Right renal pelvis (tissue), 4 donors: ENCODE results near the gene NPHS1. TPM values are rescaled to one million over a fixed set of nuclear protein-coding genes. Genes with fewer than 3 reads are reported as not detected.

Experiments used
- DNase-seq, 4 donors: peaks; one replicate each; pipeline ENCODE4 v3.0.0-alpha.2; 2013; ENCODE audit warnings: low read depth in 4 of 4, low spot score in 3 of 4, missing footprints in 1 of 4
- polyA plus RNA-seq, 4 donors: library from polyadenylated mRNA; unstranded; fragments of 120-200 nt; gene quantifications; one replicate each; pipeline ENCODE4 v1.2.1, GENCODE V29; 2013; ENCODE audit not compliant: insufficient read length in 4 of 4

NPHS1 gene
- polyA plus RNA-seq, 4 donors, result 133 to 187 (median 153) TPM

DNA sequence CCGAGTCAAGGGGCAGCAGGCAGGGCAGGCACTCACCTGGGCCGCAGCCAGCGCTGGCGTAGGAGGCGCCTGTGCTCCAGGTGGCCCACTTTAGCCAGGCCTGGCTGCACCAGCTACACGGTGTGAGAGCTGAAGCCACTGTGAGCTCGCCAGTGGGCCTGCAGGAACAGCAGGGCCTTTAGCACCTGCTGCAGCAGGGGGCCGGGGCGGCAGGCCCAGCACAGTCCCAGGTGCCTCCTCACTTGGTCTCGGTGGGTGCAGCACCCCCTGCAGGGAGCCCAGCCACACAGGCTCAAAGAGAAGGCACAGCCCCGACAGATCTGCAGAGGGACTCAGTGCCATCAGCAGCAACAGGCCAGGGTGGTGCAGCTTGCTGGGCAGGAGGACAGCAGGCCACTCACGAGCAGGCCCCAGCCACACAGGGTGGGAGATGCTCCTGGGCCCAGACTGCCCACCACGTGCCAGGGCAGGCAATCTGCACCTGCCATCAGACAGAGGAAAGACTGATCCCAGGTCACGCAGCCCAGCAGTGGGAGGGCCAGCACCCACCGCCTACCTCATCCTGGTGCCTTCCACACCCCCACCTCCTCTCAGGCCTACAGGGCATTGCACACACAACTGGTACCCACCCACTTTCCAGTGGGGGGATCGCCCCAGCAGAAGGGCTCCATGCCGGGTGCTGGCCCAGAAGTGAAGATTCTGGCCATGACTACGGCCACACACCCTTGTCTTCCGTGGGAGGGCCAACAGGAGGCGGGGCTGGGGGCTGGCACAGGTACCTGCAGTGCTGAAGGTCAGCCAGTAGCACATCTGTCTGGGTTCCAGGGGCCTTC lies 61.1 kb downstream of the NPHS1 start:
- DNase-seq, result no peak

DNA sequence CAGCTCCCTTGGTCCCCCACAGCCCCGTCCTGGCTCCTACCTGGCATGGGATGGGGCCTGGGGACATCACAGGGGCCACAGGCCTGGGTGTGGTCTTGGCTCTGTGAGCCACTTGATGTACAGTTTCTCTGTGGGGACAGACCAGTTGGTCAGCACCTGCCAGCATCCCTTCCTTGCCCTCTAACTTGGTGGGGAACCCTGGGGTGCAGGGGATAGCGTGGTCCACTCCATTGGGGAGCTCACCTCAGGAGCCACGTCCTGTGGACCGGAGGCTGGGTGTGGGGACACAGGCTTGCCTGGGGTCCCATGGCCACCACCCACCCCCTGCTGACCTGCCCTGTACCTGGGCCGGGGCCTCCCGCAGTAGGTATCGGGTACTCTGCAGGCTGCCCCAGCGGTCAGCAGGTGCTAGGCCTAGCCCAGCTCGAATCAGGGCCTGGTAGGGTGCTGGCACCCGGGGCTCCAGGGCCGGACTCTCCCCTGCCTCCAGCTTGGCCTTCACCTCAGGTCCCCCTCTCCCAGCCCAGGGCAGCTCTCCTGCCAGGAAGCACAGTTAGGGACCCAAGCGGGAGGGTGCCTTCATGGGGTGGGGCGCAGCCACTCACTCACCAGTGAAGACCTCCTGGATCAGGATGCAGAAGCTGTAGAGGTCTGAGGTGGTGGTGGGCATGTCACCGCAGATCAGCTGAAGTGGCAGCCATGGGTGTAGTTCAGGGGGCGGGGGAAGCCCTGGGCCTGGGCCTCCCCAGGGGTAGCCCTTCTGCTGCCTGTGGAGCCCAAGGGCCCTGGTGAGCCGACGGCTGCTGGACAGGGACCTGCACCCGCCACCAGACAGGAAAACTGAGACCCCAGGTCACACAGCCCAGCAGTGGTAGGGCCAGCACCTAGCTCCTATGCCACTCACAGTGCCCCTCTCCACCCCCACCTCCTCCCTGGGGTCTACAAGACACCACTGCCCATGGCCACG lies 62.0 kb downstream of the NPHS1 start:
- DNase-seq, result no peak

DNA sequence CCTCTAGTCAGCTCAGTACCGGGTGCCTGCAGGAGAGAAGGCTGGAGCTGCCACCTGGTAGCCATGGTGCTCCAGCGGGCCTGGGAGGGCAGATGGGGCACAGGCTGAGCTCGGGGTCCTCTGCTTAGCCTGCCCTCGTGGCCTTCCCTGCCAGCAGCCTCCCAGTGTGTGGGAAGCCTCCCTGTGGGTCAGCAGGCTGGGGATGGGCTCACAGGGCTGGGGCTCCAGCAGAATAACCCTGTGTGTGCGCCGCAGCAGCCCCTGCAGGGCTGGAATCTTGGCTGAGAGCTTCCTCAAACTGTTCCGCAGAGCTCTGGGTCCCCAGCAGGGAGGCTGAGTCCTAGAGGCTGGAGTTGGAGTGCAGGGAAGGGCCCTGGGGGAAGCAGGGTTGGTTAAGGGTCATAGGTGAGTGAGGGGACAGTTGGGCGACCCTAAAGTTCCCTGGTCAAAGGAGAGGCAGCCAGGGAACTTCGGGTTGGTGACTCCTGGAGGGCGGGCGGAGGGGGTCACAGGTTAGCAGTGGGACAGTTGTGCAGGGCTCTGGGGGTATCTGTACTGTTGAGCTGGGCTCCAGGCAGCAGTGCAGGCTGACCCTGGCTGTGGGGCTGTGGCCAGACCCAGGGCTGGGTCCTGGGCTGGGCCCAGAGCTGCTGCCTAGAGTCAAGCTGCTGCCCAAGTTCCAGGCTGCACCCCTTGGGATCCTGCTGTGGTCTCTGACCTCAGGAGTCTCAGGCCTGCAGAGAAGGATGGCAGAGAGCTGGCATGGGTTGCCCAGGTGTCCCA lies 62.9 kb downstream of the NPHS1 start:
- DNase-seq, result no peak

DNA sequence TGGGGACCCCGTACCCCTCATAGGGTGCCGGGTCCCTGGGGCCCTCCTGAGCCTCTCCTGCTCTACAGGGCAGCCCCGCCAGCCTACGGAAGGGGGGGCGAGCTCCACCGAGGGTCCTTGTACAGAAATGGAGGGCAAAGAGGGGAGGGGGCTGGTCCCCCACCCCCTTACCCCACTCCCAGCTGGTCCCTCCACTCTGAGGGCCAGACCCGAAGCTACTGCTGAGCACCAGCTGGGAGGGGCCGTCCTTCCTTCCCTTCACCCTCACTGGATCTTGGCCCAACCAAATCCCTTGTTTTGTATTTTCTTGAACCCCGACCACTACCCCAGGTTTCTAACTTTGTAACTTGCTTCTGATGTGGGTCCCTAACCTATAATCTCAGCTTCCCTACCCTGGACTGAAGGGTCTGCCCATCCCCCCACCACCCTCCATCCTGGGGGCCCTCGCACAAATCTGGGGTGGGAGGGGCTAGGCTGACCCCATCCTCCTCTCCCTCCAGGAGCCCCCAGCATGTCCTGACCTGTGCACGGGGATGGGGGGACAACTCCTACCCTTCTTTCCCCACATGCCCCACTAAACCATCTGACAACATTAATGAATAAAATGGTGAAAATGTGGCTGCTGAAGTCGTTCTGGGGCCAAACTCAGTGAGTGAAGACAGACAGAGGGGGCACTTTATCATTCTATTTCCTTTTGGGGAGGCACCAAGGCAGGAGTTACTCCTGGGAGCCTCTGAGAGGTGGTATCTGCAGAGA lies 63.9 kb downstream of the NPHS1 start:
- no peak for DNase-seq

DNA sequence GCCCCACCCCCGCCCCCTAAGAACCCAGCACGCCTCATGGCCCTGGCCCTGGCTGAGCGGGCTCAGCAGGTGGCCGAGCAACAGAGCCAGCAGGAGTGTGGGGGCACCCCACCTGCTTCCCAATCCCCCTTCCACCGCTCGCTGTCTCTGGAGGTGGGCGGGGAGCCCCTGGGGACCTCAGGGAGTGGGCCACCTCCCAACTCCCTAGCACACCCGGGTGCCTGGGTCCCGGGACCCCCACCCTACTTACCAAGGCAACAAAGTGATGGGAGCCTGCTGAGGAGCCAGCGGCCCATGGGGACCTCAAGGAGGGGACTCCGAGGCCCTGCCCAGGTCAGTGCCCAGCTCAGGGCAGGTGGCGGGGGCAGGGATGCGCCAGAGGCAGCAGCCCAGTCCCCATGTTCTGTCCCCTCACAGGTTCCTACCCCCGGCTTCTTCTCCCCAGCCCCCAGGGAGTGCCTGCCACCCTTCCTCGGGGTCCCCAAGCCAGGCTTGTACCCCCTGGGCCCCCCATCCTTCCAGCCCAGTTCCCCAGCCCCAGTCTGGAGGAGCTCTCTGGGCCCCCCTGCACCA lies 65.0 kb downstream of the NPHS1 start:
- no peak for DNase-seq

DNA sequence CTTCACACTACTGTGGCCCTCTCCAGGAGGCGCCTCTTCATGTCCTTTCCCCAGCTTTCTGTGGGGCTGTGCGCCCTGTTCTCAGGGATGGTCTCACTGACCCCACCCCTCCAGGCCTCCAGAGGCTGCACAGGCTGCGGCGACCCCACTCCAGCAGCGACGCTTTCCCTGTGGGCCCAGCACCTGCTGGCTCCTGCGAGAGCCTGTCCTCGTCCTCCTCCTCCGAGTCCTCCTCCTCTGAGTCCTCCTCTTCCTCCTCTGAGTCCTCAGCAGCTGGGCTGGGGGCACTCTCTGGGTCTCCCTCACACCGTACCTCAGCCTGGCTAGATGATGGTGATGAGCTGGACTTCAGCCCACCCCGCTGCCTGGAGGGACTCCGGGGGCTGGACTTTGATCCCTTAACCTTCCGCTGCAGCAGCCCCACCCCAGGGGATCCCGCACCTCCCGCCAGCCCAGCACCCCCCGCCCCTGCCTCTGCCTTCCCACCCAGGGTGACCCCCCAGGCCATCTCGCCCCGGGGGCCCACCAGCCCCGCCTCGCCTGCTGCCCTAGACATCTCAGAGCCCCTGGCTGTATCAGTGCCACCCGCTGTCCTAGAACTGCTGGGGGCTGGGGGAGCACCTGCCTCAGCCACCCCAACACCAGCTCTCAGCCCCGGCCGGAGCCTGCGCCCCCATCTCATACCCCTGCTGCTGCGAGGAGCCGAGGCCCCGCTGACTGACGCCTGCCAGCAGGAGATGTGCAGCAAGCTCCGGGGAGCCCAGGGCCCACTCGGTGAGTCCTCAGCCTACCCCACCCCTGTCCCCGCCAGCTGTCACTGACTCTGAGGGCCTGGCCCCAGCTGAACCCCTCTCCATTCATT lies 65.8 kb downstream of the NPHS1 start:
- no peak for DNase-seq

DNA sequence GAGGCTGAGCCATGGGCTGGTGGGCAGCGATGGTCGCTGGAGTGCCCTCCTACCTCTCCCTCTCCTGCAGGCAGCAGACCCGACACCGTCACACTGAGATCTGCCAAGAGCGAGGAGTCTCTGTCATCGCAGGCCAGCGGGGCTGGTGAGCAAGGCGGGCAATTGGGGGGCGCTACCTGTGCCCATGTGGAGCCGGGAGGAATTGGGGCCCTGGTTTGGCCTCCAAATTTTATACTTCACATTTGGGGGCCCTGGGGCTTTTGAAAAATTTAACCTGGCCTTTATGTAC lies 67.0 kb downstream of the NPHS1 start:
- no peak for DNase-seq

DNA sequence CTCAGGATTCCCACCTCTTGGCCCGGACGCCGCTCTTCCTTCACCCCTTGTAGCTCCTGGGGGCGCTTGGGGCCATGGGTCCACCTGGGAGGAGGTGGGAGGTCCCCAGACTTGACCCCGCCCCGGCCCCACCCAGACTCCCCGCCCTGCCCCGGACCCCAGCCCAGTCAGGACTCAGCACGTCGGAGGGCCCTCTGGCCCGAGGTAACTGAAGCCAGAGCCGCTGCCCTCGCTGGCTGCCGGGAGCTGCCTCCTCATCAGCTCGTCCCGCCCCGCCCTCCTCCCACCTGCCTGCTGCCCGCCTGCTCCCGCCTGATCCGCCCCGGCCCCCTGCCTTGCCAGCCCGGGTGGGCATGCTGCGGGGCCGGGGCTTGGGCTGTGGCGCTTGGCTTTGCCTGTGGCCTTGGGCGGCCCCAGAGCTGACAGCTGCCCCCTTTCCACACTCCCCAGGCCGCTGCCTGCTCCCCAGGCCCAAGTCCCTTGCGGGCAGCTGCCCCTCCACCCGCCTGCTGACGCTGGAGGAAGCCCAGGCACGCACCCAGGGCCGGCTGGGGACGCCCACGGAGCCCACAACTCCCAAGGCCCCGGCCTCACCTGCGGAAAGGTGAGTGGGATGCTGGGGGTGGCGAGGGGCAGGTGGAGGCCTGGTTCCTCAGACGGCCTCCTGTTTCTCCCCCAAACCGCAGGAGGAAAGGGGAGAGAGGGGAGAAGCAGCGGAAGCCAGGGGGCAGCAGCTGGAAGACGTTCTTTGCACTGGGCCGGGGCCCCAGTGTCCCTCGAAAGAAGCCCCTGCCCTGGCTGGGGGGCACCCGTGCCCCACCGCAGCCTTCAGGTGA lies 67.6 kb downstream of the NPHS1 start:
- DNase-seq, result no peak

DNA sequence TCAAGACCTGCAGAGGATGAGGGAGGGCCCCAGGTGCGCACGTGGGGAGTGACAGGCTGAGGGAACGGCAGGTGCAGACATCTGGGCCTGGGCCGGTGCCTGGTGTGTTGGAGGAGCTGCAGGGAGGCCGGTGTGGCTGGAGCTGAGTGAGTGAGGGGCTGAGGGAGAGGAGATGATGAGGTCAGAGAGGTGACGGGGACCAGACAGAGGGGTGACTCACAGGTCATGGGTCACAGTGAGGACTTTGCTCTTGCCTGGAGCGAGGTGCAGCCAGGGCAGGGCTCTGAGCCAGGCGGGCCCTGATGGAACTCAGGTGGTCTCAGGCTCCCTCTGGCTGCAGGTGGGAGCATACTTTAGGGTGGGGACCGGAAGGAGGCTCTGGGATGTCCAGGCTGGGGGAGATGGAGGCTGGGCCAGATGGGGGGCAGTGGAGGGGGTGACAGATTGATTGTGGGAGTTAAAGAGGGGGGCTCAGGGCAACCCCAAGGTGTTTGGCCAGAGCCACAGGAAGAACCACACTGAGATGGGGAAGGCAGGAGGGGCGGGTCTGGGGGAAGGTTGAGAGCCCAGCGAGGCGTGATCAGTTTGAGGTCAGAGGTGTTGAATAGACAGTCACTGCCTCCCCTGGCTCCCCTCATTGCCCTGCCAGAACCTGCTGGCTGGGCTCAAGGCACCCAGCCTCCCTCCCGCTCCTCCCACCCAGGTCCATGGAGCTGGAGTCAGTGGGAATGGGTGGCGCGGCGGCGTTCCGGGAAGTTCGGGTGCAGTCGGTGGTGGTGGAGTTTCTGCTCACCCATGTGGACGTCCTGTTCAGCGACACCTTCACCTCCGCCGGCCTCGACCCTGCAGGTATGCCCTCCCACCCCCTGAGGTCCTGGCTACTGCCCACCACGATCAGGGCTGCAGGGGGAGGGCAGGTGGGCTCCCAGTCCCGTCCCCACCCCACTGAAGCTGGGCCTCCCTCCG lies 68.6 kb downstream of the NPHS1 start:
- no peak for DNase-seq

DNA sequence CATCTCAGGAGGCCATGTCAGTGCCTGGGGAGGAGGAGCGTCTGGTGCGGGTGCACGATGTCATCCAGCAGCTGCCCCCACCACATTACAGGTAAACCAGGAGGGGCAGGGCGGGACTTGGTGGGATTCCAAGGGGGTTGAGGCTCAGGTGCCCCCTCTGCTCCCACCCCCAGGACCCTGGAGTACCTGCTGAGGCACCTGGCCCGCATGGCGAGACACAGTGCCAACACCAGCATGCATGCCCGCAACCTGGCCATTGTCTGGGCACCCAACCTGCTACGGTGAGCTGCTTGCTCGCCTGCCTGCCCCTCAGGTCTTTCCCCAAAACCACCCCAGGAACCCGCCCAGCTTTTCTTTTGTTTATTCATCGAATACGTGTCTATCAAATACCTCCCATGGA lies 69.7 kb downstream of the NPHS1 start:
- no peak for DNase-seq

DNA sequence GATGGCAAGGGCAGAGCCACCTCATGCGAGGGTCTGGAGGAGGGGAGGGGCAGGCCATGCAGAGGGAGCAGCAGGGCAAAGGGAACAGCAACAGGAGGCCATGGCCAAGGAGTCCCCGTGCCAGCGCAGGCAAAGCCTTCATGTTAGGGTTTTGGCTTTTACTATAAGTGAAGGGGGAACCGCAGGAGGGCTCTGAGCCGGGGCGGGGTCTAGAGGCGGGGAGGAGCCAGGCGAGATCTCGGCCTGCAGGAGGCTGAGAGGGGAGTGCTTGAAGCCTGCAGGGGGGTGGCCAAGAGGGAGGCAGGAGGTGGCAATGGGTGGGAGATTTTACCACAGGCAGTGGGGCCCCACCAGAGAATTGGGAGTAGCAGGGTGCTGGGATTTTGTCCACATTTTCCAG lies 70.7 kb downstream of the NPHS1 start:
- DNase-seq, result no peak

DNA sequence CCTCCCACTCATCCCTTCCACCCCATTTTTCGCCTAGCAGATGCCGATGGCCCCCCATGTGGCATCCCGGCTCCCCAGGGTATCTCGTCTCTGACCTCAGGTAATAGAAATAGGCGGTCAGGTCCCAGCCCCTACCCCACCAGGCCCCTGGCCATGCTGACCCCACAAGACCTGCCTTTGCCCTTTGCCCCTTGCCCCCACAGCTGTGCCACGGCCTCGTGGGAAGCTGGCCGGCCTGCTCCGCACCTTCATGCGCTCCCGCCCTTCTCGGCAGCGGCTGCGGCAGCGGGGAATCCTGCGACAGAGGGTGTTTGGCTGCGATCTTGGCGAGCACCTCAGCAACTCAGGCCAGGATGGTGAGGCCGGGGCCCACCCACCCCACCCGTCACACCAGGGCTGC lies 71.6 kb downstream of the NPHS1 start:
- DNase-seq, result no peak

DNA sequence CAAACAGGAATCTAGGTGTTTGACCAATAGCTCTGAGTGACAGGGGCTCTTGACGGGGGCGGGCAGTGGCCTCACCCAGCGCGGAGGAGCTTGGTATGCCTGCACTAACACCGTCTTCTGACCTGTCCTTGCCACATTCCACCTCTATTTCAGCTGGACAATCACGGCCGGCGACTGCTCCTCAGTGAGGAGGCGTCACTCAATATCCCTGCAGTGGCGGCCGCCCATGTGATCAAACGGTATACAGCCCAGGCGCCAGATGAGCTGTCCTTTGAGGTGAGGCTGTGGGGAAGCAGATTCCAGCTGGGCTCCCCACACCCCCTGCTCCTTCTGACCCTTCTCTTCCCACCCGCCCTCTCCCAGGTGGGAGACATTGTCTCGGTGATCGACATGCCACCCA lies 72.2 kb downstream of the NPHS1 start:
- no peak for DNase-seq

DNA sequence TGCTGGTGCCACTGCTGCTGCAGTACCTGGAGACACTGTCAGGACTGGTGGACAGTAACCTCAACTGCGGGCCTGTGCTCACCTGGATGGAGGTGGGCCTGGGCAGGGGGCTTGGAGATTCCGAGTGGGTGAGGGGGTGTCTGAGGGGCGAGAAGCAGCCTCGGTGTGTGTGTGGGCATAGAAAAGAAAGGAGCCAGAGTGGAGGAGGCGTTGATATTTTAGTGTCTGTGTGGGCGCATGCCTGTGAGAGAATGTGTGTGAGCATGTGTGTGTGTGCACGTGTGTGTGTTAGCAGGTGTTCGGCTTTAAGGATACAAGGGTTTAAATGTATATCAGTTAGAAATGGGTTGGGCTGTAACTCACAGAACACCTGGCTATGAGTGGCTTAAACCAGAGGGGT lies 73.3 kb downstream of the NPHS1 start:
- no peak for DNase-seq

DNA sequence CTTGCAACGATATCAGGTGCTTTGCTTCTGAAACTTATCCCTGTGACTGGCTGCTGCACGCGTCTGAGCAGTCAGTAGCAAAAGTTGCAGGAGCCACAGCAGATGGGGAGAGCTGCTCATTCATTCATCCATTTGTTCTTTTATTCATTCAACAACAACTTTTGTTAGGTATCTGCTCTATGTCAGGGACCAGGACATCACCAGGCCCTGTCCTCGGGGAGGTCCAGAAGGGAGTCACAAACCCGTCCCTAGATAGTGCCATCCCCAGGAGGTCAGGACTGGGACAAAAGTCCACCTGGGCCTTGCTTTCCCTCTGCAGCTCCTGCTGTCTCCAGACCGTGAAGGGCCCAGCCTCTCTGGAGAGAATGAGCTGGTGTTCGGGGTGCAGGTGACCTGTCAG lies 74.3 kb downstream of the NPHS1 start:
- DNase-seq, result no peak

DNA sequence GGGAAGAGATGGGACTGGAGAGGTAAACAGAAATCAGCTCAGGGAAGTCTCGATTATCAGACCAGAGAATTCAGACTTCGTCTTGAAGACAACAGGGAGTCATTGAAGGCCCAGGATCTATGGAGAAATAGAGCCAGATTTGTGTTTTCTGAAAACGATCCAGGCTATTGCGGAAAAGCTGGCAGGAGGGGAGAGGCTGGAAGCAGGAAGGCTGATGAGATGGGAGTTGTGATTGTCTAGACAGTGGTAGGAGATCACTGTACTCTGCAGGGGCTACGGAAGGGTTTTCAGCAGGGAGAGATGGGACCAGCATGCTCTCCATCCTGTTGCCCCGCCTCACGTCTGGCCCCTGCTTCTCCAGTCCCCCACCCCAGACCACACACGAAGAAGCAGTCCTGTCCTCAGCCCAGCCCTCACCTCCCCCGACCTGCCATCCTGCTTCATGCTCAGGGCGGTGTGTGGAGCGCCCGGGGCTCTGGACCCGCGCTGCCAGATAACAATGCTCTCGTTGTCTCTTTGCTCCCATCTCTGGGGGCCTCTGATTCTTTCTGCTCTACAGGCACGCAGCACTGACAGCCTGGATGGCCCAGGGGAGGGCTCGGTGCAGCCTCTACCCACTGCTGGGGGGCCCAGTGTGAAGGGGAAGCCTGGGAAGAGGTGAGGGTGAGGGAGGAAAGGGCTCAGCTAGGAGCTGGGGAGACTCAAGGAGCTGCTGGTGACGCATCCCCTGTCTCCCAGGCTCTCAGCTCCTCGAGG lies 75.0 kb downstream of the NPHS1 start:
- no peak for DNase-seq
